ENCODE data around the gene FXYD7.
"Not testable (repeated sequence)": the region's sequence is repeated elsewhere in the genome, so short reads cannot be mapped to it uniquely, and the experiment has no call there.

FXYD7 gene

DNA sequence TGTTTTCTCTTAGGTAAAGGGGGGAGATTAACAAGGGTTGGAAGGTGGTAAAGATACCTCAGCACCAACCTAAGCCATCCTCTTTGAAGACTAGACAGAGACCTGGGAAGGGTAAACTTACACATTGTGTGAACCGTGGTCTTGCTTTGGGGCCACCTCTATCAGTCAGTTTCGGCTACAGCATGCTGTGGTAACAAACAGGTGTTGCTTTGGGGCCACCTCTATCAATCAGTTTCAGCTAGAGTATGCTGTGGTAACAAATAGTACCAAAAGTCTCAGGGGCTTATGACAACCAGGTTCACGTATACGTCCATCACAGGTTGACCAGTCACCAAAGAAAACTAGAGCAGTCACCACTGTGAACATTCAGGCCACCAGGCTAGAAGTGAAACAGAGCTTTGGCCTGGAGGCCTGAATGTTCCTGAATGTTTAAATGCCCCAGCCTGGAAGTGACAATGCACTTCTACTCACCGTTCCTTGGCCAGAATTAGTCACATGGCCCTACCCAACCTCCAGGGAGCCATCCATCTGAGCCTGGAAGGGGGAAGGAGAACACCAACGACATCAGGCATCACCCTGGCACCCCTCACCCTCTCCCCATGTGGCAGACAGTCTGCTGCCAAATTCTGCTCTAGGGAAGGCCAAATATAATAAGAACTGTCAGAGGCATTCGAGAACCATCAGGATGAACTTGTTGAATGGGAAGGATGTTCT lies 3.8 kb downstream of the FXYD7 start:
- no peak for DNase-seq

DNA sequence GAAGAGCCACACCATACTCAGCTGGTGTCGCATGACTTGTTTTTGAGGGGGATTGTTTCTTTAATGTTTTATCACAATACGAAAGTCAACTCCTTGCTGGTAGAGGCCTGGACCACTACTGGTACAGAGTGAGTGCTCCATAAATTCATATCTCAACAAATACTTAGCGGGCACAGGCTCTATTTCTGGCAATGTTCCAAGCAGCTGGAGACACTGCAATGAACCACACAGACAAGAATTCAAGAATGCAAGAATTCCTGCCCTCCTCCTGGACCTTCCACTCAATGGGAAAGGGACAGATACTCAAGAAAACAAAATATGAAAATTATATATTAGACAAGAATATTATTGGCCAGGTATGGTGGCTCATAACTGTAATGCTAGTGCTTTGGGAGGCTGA lies 6.4 kb downstream of the FXYD7 start:
- no peak for DNase-seq

DNA sequence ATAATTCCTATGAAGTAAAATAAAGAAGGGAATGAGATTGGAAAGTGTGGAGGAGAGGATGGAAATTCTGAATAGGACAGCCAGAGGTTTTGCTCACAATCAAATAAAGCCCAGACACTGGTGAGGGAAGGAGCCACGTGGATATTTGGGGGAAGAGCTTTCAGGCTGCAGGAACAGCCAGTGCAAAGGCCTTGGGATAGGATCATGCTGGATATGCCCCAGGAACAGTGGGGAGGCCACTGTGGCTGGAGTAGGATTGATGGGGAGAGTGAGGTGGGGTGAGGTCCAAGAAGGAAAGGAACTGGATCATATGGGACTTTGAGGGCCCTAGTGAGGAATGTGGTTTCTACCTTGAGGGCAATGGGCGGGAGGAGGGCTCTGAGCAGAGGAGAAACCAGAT lies 7.4 kb downstream of the FXYD7 start:
- DNase-seq, result no peak

- no peak for DNase-seq
Observed at GRCh38 chr19:35151273-35152065, 8.4 kb downstream of the FXYD7 start.

GRCh38 chr19:35153129-35153522 lies 10.1 kb downstream of the FXYD7 start:
- not testable (repeated sequence) for DNase-seq

DNA sequence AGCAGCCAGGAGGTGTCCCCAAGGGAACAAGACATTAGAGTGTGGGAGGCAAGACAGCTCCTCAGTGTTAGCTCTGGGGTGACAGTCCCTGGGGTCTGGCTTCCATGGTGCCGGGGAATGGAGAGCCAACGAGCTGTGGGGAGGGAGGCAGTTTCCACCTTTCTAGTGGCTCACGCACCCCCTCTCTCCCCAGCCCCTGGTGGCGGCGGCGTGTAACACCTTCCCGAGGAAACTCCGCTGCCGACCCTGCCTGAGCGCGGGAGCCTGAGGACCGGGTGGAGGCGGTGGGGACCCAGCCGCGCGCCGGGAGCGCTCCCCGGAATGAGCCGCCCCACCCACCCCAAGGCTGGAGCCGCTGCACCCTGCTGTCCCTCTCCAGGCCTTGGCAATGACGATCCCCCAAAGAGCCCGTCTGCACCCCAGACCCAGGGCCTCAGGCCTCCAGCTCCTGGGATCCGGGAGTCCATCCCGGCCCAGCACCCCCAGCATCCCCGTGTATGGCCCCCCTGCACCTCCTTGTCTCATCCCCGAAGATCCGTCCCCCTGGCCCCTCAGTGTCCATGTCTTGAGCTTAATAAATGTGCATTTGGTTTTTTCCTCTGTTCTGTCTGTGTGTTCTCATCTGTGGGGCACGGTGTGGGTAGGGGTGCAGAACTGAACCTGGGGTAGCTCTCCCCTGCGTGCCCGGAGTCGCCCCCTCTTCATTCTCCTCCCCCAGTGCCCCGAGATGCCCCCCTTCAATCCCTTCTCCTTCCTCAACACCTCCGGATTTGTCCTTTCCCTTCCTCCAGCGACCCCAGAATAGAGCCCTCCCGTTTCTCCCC lies 10.9 kb downstream of the FXYD7 start:
- peak; percentile 39 to 64 for DNase-seq

GRCh38 chr19:35154525-35155406 lies 11.7 kb downstream of the FXYD7 start, which contains the start of gene FXYD5:
TSS of gene FXYD5 (plus strand) at chr19:35154735. CDS start at chr19:35155551, 816 bp downstream.
- DNase-seq, result peak; percentile 77 to 88

DNA sequence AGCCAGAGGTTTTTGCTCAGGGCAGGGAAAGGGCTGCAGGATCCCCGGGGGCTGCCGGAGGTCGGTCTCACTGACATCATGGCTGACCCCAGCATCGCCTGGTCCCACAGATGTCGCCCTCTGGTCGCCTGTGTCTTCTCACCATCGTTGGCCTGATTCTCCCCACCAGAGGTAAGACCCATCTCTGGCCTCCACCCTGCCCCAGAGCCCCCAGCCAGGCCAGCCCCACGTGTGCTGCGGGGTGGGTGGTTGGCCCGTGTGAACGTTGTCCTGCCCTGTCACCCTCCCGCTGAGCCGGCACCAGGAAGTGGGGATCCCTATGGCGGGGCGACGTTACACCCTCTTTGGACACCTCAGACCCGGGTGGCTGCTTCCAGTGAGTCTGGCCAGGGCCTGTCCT lies 12.4 kb downstream of the FXYD7 start:
- no peak for DNase-seq

GRCh38 chr19:35155981-35156672 lies 13.1 kb downstream of the FXYD7 start:
- no peak for DNase-seq

DNA sequence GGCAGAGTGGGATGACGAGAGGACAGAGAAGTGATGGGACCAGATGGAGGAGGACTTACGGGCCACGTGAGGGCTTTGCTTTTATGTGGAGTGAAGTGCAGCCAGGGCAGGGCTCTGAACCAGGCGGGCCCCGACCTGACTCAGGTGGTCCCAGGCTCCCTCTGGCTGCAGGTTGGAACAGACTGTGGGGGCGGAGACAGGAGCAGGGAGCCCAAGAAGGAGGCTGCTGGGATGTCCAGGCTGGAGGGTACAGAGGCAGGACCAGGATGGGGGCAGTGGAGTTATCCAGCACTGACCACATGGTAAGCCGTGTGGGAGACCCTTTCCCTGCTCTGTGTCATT lies 13.6 kb downstream of the FXYD7 start:
- no peak for DNase-seq

GRCh38 chr19:35157431-35157830 lies 14.4 kb downstream of the FXYD7 start:
- no peak for DNase-seq

- no peak for DNase-seq
Observed at GRCh38 chr19:35159606-35160005, 16.6 kb downstream of the FXYD7 start.

GRCh38 chr19:35160629-35161433 lies 17.8 kb downstream of the FXYD7 start:
- no peak for DNase-seq

GRCh38 chr19:35161434-35161743 lies 18.3 kb downstream of the FXYD7 start:
- DNase-seq, result no peak

DNA sequence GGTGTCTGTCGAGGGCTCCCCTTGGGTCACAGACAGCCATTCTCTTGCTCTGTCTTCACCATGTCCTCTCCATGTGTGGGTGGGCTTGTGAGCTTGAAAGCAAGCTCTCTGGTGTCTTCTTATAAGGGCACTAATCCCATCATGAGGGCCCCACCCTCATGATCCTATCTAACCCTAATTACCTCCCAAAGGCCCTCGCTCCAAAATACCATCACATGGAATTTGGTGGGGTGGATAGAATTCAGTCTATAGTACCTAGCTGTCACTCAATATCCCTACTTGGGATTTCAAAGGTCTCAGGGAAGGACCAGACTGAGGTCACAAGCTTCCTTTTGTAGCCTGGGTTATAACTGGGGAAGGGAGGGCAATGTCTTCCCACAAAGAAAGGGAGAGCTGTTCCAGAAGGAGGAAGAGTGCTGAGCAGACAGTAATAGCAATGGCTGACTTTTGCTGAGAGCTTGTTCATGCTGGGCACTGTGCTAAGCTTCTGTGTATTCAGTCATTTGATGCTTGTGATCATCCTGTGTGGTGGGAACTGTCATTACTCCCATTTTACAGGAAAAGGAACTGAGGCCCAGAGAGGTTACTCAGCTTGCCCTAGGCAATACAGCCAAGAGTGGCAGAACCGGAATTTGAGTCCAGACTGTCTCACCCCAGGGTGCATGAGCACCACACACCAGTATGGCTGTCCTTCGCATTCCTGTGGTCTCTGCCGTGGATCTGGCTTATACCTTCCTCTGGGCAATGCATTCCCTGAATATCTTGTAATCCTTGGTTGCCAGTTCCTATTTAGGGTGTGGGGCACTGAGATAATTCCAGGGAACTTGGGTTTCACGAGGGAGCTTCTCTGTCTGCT lies 19.6 kb downstream of the FXYD7 start:
- DNase-seq, result no peak

DNA sequence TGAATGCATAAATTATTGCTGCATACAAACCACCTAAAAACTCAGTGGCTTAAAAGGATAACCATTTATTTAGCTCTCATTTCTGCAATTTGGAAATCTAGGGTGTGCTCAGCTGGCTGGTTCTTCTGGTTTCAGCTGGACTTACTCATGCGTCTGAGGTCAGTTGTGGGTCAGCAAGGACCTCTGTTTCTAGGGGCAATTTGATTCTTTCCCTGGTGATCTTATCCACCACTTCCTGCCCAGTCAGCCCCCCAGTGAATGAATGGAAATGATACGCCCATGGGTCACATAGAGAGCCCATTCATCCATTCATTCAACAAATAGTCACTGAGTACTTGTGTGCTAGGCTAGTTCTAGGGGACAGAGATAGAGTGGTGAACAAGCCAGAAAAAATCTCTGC lies 21.4 kb downstream of the FXYD7 start:
- no peak for DNase-seq

GRCh38 chr19:35165200-35166058 lies 22.4 kb downstream of the FXYD7 start:
- DNase-seq, result no peak

GRCh38 chr19:35166100-35167063 lies 23.3 kb downstream of the FXYD7 start:
- no peak for DNase-seq

Measured in Kasumi-1 (cell line).